ENCODE measurements around the gene ABTB2. TPM values are rescaled to one million over a fixed set of nuclear protein-coding genes. Genes with fewer than 3 reads are reported as not detected.

The ABTB2 gene
- total and polyA plus RNA-seq, 7 donors: 4.5 to 24.7 (median 18.5) TPM

GRCh38 chr11:34238966-34239365, 118.8 kb downstream of the ABTB2 start:
- DNase-seq (no peak), ATAC-seq (no peak)
- no peak for TF ChIP-seq CTCF (IDR thresholded peaks at IDR 0.05)
- no peaks in the 10 kb centered on the region for H3K36me3 ChIP-seq (ENCODE audit: insufficient read depth in 1 of 2, low read depth in 1 of 2)
- WGBS, 3 donors: 75 to 84% (median 76%) methylated on average over 6 of the region's 6 CpGs
- no peak overlapping the region for H3K27ac ChIP-seq
- no peaks in the 10 kb centered on the region for H3K27me3 ChIP-seq (ENCODE audit: insufficient read depth in 3 of 3, low read length in 2 of 3)
- H3K9me3 ChIP-seq: no peaks in the 10 kb centered on the region
- intact Hi-C loops (cut with DNase I): no loop called here
- H3K4me3 ChIP-seq: no peak overlapping the region
- peaks cover 23% of the 10 kb centered on the region for H3K4me1 ChIP-seq

- H3K9me3 ChIP-seq: no peaks in the 10 kb centered on the region
- no peaks in the 10 kb centered on the region for H3K27me3 ChIP-seq (ENCODE audit: insufficient read depth in 3 of 3, low read length in 2 of 3)
- no peak overlapping the region for H3K27ac ChIP-seq
- no peak for TF ChIP-seq CTCF (IDR thresholded peaks at IDR 0.05)
- DNase-seq (no peak), ATAC-seq (peak in 1 of 4 donors; percentile 25)
- no peaks in the 10 kb centered on the region for H3K36me3 ChIP-seq (ENCODE audit: insufficient read depth in 1 of 2, low read depth in 1 of 2)
- peaks cover 23% of the 10 kb centered on the region for H3K4me1 ChIP-seq
- 83 to 96% (median 94%) methylated on average over 10 to 11 of the region's 11 CpGs for WGBS, 3 donors
- intact Hi-C loops (cut with DNase I): no loop called here
- H3K4me3 ChIP-seq: no peak overlapping the region
Measured at GRCh38 chr11:34238533-34238932, 119.3 kb downstream of the ABTB2 start.

GRCh38 chr11:34236572-34236971, 121.2 kb downstream of the ABTB2 start:
- no peak overlapping the region for H3K4me3 ChIP-seq
- H3K27me3 ChIP-seq (ENCODE audit: insufficient read depth in 3 of 3, low read length in 2 of 3): no peaks in the 10 kb centered on the region
- DNase-seq (no peak), ATAC-seq (no peak)
- WGBS, 3 donors: 88 to 90% (median 89%) methylated on average over 9 of the region's 9 CpGs
- no peak for TF ChIP-seq CTCF (IDR thresholded peaks at IDR 0.05)
- H3K27ac ChIP-seq: no peak overlapping the region
- intact Hi-C loops (cut with DNase I): no loop called here
- no peaks in the 10 kb centered on the region for H3K36me3 ChIP-seq (ENCODE audit: insufficient read depth in 1 of 2, low read depth in 1 of 2)
- H3K4me1 ChIP-seq: peaks cover 12% of the 10 kb centered on the region
- no peaks in the 10 kb centered on the region for H3K9me3 ChIP-seq

- no peak overlapping the region for H3K4me3 ChIP-seq
- H3K9me3 ChIP-seq: no peaks in the 10 kb centered on the region
- H3K36me3 ChIP-seq (ENCODE audit: insufficient read depth in 1 of 2, low read depth in 1 of 2): no peaks in the 10 kb centered on the region
- intact Hi-C loops (cut with DNase I): no loop called here
- peaks cover 12% of the 10 kb centered on the region for H3K4me1 ChIP-seq
- DNase-seq (no peak), ATAC-seq (no peak)
- WGBS, 3 donors: 81 to 90% (median 85%) methylated on average over 7 of the region's 7 CpGs
- no peak overlapping the region for H3K27ac ChIP-seq
- no peak for TF ChIP-seq CTCF (IDR thresholded peaks at IDR 0.05)
- H3K27me3 ChIP-seq (ENCODE audit: insufficient read depth in 3 of 3, low read length in 2 of 3): no peaks in the 10 kb centered on the region
Measured at GRCh38 chr11:34235591-34236071, 122.2 kb downstream of the ABTB2 start.

GRCh38 chr11:34235189-34235588, 122.6 kb downstream of the ABTB2 start:
- Histone ChIP-seq H3K27me3 (ENCODE audit: insufficient read depth in 3 of 3, low read length in 2 of 3) (no peaks in the 10 kb centered on the region), H3K36me3 (ENCODE audit: insufficient read depth in 1 of 2, low read depth in 1 of 2) (no peaks in the 10 kb centered on the region), H3K9me3 (no peaks in the 10 kb centered on the region), H3K4me1 (peaks cover 12% of the 10 kb centered on the region), H3K27ac (no peak overlapping the region), H3K4me3 (no peak overlapping the region)
- 68 to 83% (median 83%) methylated on average over 4 of the region's 4 CpGs for WGBS, 3 donors
- DNase-seq (no peak), ATAC-seq (no peak)
- intact Hi-C loops (cut with DNase I): no loop called here
- TF ChIP-seq CTCF (IDR thresholded peaks at IDR 0.05): no peak

Data from psoas muscle (tissue), 8 donors.